IPS-11a (cell line): ENCODE data around the gene LRRC25.
"Not testable (repeated sequence)": the region's sequence is repeated elsewhere in the genome, so short reads cannot be mapped to it uniquely, and the experiment has no call there.

Source experiments
- H3K4me3 ChIP-seq: one replicate; pipeline ENCODE4 v1.5.1; 2013; ENCODE audit warnings: low read depth, low read length, control low read depth

Gene LRRC25

GRCh38 chr19:18408053-18408476, 10.6 kb upstream of the LRRC25 start:
- H3K4me3 ChIP-seq, result no peak overlapping the region

DNA sequence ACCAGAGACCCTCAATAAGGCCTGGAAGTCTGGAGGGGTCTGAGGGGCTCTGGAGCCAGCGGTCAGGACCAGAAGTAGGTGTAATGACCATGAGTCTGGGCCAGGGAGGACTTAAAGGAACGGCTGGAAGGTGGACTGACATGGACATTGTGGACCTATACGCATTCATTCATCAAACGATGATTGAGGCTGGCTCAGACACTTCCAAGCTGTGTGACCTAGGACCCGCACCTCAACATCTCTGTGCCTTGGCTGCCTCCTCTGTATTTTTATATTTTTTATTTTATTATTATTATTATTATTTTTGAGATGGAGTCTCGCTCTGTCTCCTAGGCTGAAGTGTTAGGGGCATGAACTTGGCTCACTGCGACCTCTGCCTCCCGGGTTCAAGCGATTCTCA, 9.3 kb upstream of the LRRC25 start:
- H3K4me3 ChIP-seq, result no peak overlapping the region

DNA sequence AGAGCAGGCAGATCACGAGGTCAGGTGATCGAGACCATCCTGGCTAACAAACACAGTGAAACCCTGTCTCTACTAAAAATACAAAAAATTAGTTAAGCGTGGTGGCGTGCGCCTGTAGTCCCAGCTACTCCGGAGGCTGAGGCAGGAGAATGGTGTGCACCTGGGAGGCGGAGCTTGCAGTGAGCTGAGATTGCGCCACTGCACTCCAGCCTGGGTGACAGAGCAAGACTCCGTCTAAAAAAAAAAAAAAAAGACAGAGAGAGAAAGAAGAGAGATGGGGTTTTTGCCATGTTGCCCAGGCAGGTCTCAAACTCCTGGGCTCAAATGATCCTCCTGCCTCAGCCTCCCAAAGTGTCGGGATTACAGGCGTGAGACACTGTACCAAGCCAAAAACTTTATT, 8.3 kb upstream of the LRRC25 start:
- H3K4me3 ChIP-seq, result not testable (repeated sequence)

DNA sequence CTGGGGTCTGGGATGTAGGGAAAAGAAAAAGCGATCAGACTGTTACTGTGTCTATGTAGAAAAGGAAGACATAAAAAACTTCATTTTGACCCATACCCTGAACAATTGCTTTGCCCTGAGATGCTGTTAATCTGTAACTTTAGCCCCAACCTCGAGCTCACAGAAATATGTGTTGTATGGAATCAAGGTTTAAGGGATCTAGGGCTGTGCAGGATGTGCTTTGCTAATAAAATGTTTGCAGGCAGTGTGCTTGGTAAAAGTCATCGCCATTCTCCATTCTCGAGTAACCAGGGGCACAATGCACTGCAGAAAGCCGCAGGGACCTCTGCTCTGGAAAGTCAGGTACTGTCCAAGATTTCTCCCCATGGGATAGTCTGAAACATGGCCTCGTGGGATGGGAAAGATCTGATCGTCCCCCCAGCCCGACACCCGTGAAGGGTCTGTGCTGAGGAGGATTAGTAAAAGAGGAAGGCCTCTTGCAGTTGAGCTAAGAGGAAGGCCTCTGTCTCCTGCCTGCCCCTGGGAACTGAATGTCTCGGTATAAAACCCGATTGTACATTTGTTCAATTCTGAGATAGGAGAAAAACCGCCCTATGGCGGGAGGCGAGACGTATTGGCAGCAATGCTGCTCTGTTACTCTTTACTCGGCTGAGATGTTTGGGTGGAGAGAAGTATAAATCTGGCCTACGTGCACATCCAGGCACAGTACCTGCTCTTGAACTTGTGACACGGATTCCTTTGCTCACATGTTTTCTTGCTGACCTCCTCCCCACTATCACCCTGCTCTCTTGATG, 5.2 kb upstream of the LRRC25 start:
- not testable (repeated sequence) for H3K4me3 ChIP-seq

GRCh38 chr19:18401580-18402112, 4.2 kb upstream of the LRRC25 start:
- H3K4me3 ChIP-seq, result no peak overlapping the region

GRCh38 chr19:18399008-18399407, 1.6 kb upstream of the LRRC25 start:
- no peak overlapping the region for H3K4me3 ChIP-seq

DNA sequence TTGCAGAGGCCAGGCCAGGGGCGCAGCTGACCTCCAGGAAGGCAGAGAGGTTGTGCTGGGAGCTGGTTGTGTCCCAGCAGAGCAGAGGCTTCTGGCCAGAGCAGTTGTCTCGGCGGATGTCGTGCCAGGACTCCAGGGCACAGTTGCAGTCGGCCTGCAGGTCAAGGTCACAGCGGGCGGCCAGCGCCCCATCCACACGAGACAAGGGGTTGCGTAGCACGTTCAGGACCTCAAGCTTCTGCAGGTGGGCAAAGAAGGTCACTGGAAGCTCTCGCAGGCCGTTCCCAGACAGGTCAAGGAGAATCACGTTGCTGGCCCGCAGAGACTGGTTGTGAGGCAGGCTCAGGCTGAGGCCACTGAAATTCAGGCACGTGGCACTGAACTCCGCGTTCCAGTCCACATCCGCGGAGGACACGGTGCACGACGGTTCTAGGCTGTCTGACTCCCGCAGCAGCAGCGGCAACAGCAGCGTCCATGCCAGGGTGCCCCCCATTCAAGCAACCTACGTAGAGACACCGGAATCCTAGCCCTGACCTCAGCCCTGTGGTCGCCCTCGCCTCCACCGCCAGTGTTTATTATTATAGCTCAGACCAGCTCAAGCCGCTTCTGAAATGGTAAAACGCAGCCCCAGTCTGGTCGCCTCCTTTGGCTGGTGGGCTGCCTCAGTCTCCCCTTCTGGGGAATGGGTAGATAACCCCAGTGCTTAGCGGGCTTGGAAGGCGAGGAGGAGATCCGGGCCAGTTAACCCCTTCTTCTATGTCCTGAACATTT, 766 bp downstream of the LRRC25 start:
- no peak overlapping the region for H3K4me3 ChIP-seq

DNA sequence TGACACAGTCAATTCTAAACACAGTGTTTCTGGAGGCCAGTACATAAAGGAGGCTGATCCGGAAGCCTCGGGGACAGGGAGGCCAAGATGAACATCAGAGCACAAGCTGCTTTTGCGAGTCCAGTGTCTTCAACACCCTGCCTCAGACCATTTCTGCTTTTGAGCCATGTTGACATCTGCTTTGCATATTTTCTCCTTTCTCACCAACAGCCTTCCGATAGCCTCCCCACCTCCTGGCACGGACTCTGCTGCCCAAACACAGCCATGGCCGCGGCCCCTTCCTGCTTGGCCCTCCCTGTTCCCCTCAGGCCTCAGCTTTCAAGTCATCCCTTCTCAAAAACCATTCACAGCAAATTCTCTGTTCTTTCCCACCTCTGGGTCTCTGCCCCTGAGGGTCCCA, 3.6 kb downstream of the LRRC25 start:
- no peak overlapping the region for H3K4me3 ChIP-seq

DNA sequence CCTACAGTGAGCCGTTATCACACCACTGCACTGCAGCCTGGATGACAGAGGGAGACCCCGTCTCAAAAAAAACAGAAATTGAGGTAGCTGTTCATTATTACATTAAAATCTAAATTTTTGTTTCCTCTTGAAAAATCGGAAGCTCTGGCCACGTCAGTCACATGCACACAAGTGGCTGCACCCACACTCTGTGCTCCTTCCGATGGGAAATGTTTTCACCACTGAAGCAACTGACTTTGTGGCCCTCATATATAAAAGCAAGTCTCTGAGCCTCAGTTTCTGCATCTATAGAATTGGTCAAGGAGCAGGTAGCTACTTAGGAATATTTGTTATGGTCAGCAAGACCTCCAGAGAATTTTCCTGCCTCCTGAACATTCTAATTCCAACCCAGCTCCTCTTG, 4.5 kb downstream of the LRRC25 start:
- H3K4me3 ChIP-seq, result no peak overlapping the region

DNA sequence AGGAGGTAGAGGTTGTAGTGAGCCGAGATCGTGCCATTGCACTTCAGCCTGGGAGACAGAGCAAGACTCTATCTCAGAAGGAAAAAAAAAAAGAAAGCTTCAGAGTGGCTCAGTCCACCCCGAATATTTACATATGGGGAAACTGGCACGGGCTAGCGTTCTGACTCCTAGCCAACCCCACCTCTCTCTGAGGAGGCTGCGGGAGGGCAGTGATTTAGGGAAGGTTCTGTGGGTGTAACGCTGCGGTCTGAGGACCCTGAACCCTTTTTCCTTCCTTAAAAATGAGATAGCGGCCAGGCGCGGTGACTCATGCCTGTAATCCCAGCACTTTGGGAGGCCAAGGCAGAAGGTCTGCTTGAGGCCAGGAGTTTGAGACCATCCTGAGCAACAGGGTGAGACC, 5.0 kb downstream of the LRRC25 start:
- no peak overlapping the region for H3K4me3 ChIP-seq

- H3K4me3 ChIP-seq, result no peak overlapping the region
Observed at GRCh38 chr19:18391509-18392075, 5.8 kb downstream of the LRRC25 start.

DNA sequence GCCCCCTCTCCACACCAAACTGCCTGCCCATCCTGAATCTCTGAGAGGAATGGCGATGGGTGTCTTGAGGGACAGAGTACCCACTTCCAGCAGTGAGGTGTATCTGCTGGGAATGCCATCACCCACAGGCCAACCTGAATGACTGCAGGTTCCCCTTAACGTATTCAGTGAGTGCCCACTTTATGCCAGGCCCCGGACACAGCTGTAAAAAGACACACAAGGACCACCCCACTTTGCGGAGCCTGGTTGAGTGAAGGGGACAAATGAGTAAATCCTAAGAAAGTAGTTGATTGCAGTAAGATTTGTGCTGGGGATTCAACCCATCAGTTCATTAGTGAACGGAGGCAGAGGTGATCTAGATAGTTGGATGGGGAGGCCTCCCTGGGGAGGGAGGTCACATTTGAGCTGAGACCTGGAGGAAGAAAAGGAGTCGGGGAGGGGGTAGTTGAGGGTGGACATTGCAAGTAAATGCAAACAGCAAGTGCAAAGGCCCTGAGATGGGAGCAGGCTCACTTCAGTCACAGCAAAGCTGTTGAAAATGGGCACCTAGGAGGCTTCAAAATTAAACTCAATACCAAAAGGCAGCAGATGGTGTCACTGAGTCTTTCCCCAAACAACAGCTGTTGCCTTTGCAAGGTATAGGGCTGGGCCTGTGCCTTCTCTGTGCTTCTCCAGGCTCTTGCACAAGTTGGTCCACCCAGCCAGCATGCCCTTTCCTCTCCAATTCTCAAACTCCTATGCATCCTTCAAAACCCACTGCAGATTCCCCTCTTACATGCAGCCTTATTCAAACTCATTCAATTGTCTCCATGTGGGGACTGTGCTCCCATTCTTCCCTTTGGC, 7.1 kb downstream of the LRRC25 start:
- H3K4me3 ChIP-seq, result no peak overlapping the region

DNA sequence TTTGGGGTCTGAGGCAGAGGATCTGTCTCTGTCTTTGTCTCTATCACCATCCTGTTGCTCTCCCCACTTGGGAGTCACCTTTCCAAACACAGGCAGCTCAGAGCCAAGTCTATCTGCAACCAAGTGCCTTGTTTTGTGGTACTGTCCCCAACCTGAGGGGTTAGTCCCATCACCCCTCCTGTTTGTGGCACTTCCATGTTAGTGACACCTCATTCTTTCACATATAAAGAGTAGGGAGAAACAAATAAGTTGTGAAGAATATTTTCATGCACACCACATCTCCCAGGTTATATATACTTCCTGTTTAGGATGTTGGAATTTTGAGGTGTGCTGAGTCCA, 7.7 kb downstream of the LRRC25 start:
- no peak overlapping the region for H3K4me3 ChIP-seq

DNA sequence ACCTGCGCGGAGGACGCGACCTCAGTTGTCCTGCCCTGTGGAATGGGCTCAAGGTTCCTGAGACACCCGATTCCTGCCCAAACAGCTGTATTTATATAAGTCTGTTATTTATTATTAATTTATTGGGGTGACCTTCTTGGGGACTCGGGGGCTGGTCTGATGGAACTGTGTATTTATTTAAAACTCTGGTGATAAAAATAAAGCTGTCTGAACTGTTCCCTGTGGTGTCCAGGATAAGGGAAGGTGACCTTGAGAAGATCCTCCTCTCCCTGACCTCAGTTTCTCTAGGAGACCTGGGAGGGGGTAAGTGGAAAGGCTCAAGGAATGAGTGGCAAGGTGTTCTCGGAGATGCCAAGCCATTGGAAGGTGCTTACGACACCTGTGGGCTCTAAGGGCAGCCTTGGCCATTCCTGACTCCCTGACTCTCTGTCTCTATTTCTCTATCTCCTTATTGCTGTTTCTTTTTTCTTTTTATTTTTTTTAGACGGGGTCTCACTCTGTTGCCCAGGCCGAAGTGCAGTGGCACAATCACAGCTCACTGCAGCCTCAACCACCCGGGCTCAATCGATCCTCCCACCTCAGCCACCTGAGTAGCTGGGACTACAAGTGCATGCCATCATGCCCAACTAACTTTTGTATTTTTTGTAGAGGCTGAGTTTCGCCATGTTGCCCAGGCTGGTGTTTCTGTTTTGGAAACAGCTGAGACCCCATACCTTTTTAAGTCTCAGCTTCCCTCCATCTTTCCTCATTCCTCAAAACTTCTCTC, 8.3 kb downstream of the LRRC25 start:
- no peak overlapping the region for H3K4me3 ChIP-seq

DNA sequence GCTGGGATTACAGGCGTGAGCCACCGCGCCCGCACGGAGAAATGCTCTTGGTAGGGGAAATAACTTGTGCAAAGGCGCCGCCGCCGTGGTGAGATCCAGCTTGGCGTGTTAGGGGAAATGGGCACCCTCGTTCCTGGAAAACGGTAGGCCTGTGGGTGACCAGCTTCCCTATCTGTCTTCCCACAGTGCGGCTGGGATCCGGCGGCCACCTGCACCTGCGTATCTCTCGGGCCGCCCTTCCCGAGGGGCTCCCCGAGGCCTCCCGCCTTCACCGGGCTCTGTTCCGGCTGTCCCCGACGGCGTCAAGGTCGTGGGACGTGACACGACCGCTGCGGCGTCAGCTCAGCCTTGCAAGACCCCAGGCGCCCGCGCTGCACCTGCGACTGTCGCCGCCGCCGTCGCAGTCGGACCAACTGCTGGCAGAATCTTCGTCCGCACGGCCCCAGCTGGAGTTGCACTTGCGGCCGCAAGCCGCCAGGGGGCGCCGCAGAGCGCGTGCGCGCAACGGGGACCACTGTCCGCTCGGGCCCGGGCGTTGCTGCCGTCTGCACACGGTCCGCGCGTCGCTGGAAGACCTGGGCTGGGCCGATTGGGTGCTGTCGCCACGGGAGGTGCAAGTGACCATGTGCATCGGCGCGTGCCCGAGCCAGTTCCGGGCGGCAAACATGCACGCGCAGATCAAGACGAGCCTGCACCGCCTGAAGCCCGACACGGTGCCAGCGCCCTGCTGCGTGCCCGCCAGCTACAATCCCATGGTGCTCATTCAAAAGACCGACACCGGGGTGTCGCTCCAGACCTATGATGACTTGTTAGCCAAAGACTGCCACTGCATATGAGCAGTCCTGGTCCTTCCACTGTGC, 9.1 kb downstream of the LRRC25 start:
- peak overlapping the region; percentile 1 for H3K4me3 ChIP-seq

DNA sequence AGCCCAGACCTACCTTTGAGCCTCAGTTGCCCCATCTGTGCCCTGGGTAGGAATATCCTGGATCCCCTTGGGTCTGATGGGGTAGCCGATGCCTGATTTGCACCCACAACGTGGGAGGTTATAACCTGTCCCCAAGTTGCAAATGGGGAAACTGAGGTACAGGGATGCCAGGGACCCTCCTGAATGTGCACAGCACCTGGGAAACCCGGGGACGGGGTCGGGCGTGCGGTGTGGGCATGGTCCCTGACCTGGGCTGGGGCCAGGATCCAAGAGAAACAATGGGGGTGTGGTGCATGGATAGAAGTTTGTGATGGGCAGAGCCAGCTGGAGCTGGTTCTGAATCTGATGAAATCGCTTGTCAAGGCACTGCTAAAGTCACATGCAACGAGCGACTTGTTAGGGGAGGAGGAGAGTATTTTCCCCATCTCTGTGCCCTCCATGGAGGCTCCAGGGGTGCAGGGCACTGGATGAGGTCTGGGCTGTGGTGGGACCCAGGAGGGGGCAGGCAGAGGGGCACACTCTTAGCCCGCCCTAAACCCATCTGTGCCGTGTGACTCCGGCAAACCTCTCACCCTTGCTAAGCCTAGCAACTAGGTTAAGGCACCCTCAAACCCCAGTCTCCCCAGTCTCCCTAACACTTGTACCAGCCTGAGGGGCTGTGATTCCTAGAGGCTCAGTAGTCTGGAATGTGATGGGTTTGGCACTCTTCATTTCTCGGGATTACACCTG, 10.7 kb downstream of the LRRC25 start:
- H3K4me3 ChIP-seq, result peak overlapping the region; percentile 9

GRCh38 chr19:18385675-18386542, 11.5 kb downstream of the LRRC25 start, which contains the start of gene GDF15:
TSS of gene GDF15 (plus strand) at chr19:18386158. CDS start at chr19:18386190, 32 bp downstream.
- peak within 1 kb of the TSS; percentile 9 for H3K4me3 ChIP-seq

DNA sequence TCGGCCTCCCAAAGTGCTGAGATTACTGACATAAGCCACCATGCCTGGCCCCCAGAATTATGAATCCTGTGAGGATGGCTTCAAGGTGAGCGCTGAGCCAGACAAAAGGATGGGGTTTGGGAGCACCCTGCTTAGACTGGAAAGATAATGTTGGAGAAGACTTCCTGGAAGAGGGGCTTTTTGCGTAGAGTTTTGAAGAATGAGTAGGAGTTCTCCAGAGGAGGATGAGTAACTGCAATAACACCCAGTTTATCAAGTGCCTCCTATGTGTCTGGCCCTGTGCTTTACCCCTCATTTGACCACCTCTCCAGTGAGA, 12.1 kb downstream of the LRRC25 start:
- no peak overlapping the region for H3K4me3 ChIP-seq
